Measurements from ENCODE around the gene RTCA.
"Not testable (repeated sequence)": the region's sequence is repeated elsewhere in the genome, so short reads cannot be mapped to it uniquely, and the experiment has no call there.

RTCA gene

DNA sequence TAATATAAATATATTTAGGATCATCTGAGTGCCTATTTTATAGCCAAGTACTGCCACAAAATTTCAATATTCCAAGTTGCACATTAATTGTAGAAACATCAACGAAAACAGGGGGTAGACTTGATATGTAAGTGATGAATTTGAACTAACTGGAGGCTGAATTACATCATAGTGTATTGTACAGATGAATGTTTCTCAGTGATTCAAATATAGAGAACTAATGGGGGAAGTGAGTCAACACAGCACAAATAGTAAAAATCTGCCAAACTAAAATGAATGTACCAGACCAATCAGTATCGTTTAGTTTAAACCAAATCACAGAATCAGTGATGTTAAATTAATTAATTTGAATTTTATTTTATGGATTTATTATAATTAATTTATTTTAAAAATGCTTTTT lies 42.8 kb downstream of the RTCA start:
- peak in 2 of 4 experiments; percentile 47 to 48 for DNase-seq

DNA sequence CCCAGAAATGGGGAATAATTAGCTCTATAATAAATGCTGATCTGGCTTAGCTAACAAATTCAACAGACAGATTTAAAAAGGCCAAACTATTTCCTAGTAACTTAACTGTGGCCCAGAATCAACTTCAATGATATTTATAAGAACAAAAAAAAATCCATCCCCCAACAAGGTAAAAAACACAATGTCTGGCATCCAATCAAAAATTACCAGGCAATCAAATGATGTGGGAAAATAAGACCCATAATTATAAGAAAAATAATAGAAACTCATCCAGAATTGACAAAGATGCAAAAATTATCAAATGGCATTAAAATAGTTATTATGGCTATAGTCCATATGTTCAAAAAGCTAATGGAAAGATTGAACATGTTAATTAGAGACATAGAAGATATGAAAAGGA lies 43.8 kb downstream of the RTCA start:
- no peak for DNase-seq

DNA sequence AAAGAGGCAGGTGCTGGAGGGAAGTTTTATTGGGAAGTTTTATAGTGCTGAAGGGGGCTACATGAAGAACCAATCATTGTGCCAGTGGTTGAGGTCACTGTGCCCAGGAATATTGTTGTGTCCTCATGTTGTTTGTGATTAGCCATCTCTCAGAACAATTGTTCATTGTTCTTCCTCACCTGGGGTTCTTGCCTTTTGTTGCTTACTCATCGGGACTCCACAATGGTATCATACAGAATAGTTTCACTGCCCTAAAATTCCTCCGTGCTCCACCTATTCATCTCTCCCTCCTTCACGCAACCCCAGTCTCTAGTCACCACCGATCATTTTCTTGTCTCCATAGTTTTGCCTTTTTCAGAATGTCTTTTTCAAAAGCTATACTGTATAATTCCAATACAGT lies 47.4 kb downstream of the RTCA start:
- no peak for DNase-seq

DNA sequence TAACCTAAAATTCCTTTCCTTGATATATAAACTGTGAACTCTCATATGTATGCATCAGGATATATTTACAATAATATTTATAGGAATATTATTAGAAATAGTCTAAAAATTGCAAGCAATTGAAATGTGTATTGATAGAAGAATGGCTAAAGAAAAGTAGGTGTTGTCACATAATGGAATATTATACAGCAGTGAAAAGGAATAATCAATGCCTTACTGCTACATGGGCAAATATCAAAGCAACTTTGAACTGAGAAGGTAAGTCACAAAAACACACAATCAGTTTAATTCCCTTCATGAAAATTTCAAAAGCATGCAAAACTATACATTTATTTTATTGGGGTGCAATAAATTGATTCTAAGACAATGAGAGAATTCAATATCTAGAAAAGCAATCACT lies 50.6 kb downstream of the RTCA start:
- no peak for DNase-seq

DNA sequence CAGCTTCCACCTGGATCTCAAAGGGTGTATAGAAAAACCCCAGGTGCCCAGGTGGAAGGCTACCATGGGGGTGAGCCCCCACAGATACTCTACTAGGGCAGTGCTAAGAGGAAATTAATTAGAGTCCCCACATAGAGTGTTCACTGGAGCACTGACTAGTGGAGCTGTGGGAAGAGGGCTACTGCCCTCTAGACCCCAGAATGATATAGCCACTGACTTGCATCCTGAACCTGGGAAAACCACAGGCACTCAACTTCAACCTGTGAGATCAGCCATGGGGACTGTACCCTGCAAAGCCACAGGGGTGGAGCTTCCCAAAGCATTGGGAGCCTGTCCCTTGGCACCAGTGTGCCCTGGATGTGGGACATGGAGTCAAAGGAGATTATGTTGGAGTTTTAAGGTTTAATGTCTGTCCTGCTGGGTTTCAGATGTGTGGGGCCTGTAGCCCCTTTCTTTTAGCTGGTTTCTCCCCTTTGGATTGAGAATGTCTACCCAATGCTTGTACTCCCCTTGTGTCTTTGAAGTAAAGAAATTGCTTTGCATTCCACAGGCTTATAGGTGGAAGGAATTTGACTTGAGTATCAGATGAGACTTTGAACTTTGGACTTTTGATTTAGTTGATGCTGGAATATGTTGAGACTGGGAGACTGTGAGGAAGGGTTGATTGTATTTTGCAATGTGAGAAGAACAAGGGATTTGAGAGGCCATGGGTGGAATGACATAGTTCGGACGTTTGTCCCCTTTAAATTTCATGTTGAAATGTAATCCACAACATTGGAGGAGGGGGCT lies 54.5 kb downstream of the RTCA start:
- no peak for DNase-seq

DNA sequence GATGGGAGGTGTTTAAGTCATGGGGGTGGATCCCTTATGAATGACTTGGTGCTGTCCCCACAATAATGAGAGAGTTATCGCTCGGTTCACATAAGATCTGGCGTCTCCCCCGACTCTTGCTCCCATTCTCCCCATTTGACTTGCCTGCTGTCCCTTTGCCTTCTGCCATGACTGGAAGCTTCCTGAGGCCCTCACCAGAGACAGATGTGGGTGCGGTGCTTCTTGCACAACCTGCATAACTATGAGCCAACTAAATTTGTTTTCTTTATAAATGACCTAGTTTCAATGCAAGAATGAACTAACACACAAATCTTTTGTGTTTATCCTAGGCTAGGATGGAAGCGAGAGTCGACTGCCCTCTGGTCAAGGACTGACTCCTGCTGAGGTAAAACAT lies 55.1 kb downstream of the RTCA start:
- DNase-seq = no peak

DNA sequence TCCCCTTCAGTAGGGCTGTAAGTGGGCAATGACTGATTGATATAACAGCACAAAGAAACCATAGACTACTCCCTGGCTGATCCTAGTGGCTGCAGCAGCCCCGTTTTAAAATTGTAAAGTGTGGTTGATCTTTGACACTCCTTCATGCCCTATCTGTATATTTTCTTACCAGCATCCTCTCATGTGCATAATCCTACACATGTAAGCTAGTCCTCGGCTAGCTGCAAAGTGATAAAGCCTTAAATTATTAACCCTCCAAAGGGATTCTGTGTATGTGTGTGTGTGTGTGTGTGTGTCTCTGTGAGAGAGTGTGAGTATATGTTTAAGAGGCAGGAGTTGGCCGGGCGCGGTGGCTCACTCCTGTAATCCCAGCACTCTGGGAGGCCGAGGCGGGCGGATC lies 55.5 kb downstream of the RTCA start:
- DNase-seq = no peak

DNA sequence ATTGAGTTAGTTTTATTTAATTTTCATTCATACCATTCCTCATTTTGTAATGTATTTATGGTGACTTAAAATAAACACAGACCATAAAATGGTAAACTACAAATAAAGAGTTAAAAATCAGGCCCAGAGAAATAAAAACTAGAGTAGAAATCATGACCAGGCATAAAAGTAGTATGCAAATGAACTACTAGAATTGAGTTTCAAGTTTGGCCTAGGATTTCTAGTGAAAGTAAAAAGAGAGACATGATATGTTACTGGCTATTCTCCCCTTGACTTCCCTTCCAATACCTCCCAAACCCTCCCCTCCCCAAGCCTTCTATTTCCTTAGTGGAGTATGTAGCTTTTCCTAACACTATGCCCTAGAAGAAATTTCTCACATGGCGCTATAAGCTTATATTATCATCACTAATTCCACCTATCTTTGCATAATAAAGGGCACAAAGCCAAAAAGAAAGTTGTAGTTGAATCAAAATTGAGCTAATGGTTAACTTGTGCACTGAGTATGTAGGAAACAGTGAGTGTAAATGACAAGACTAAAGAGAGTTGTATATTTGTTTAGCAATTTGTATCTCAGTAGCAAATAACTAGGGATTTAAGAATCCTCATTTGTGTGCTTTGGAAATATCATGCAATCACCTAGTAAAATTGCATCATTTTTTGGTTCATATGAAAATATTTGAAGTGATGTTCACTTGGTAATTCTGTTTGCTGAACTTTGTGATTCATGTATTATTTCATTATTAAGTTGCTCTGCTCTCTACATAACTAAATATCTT lies 56.6 kb downstream of the RTCA start:
- DNase-seq = no peak

DNA sequence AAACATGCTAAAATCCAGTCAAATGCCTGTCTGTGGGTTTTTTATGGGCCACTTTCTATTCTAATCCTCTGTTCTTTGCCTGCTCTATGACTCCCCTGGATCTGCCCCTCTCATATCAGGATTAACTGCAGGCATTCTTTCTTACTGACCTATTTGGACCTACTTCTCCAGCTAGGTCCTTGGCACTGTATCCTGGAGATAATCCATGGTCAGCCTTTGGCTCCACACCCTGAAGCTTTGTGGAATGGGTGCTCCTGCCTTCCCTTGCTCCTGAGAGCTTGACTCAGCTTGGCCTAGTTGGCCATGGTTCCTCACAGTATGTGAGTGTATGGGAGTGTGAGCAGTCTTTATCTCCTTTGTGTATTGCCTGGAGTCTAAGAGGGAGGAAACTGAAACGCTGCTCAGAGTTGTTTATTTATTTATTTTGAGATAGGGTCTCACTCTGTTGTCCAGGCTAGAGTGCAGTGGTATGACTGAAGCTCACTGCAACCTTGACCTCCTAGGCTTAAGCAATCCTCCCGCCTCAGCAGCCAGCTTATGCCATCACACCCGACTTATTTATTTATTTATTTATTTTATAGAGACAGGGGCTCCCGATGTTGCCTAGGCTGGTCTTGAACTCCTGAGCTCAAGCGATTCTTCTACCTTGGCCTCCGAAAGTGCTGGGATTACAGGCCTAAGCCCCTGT lies 57.5 kb downstream of the RTCA start:
- DNase-seq = no peak

DNA sequence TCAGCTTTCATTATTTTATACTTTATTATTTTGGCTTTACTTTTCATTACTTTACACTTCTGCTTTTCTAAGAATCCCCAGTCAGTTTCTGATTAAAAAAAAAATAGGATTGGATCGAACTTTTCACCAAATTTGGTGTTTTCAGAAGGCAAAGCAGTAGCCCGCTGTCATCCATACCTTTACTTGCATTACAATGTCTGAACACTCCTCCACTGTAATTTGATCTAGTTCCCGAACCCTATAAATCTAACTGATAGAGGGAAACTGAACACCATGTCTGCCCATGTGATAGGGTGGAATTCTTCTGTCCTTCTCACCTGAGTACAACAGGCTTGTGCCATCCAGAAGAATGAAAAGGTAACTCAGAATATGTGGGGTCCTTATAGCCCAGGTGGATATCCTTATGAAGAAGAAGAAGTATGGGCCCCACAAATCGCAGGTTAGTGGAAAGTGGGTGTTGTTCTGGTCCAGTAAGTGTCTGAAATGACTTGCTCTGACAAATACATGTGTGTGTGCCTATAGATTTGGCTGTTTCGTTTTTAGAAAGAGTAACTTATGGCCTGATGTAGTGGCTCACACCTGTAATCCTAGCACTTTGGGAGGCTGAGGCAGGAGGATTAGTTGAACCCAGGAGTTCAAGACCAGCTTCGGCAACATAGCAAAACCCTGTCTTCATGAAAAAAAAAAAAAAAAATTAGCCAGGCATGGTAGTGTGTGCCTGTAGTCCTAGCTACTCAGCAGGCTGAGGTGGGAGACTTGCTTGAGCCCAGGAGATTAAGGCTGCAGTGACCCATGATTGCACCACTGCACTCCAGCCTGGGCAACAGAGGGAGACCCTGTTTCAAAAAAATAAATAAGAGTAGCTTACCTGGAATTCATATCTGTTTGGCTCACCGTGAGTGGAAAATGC lies 59.7 kb downstream of the RTCA start:
- DNase-seq = no peak

DNA sequence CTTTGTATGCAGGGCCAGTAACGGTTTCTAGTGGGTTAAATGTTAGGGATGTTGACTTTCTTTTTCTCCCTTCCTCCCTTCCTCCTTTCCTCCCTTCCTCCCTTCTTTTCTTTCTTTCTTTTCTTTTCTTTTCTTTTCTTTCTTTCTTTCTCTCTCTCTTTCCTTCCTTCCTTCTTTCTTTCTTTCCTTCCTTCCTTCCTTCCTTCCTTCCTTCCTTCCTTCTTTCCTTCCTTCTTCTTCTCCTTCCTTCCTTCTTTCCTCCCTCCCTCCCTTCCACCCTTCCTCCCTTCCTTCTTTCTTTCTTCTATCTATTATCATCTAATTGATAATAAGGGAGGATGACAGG lies 60.3 kb downstream of the RTCA start:
- not testable (repeated sequence) for DNase-seq

DNA sequence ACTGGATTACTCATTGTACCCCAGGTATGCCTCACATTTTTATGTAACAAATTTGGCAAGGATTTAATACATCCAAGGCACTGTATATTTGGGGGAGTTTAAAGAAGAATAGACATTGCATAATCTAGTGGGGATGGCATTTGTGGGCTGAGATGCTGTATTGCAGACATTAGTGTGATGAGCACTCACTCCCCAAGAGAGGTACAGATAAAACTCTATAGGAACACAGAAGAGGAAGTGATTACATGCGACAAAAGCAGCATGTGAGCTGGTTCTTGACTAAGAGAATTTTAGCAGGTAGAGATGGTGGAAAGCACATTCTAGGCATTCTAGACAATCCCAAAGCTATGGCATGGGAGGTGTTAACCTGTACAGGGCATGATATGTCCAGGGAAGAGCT lies 62.1 kb downstream of the RTCA start:
- DNase-seq = peak in 2 of 4 experiments; percentile 9 to 15

DNA sequence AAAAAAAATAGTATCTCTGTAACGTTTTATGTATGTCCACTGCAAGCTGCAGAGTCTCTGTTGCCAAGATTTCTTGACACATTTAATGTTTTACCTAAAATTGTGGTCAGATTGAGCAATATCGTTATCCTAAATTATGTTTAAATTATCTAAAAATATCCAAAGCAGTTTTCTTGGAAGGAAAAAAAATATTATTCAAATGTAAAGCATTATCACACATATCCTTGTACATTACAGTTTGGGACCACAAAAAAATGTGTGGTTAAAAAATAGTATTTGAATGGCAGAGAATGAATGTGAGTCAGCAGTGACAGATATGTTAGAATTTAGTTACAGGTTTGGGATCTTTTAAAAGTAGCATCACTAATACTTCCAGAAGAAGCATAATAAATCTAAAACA lies 65.1 kb downstream of the RTCA start:
- DNase-seq = not testable (repeated sequence)

DNA sequence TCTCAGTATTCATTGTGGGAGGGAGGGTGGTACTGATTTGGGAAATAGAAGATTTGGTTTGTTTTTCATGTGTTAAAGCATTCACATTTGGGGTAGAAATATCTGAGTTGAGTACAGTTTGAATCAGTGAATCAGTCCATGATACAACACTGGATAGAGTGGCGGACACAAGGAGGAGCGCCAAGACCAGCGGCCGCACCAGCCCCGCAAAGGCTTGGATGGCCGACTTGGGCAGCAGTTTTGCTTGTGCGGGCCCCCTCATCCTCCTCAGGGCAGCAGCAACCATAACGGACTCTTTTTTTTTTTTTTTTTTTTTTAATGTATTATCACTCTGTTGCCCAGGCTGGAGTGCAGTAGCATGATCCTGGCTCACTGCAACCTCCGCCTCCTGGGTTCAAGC lies 66.3 kb downstream of the RTCA start:
- no peak for DNase-seq

DNA sequence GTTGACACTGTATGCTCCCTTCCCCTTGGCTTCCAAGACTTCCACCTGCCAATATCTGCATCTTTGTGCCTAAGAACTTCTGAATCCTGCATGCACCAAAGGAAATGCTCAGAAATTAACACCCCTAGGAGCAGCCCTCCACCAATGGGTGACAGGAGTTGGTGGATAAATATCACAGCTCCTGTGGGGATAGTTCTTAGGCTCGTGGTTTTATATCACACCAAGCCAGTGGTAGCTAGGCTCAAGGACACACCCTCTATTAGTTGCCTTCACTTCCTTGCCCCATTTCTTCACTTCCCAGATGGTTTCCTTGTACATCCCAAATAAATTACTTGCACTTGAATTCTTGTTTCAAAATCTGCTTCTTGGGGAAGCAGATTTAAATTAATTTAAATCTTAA lies 69.4 kb downstream of the RTCA start:
- no peak for DNase-seq

DNA sequence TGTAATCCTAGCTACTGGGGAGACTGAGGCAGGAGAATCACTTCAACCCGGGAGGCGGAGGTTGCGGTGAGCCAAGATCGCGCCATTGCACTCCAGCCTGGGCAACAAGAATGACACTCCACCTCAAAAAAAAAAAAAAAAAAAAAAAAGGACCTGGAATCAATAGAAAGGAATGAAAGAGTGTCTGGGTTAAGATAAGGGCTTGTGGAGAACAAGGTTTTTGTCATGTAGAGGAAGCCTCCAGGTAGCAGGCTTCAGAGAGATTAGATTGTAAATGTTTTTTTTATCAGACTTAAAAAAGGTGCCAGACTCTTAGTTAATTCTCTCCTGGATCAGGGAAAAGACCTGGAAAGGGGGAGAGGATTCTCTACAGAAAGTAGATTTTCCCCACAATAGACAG lies 71.9 kb downstream of the RTCA start:
- DNase-seq = not testable (repeated sequence)

DNA sequence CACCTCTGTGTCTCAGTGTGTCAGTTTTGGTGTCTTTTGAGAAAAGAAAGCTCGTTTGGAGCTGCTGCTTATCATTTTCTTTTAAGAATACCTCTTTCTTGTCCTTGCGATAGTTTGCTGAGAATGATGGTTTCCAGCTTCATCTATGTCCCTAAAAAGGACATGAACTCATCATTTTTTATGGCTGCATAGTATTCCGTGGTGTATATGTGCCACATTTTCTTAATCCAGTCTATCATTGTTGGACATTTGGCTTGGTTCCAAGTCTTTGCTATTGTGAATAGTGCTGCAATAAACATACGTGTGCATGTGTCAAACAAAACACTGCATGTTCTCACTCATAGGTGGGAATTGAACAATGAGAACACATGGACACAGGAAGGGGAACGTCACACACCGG lies 73.7 kb downstream of the RTCA start:
- not testable (repeated sequence) for DNase-seq

DNA sequence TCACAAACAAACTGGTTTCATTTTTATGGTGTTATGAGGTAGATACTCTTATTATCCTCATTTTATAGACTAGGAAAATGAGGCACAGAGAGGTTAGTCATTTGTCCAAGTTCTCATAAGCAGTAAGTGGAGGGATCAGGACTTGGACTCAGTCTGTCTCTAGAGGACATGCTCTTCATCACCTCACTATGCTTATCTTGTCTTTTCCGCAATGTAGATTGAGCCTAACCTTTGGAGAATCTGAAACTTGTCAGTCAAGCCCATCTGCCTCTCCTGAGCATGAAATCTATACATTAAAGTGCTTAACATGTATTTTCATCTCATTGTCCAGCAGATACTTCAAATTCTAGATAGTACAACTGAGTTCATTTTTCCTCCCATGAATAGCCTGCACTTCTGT lies 74.5 kb downstream of the RTCA start:
- no peak for DNase-seq

DNA sequence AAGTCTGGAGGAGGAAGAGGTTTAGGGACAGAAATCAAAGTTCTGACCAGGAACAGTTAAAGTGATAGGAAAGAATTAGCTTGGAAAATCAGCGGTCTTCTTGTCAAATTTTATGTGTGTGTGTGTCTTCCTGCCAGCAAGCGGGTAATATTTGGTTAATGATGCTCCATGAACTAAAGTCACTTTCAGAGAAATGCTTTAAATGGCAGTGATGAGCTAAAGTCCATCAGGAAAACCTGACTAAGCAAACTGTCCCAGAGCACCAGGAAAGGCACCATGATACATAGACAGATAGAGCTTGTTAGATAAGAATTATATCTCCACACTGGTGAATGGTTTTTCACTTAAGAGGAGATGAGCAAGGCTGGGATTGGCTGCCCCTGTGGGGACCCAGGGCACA lies 76.3 kb downstream of the RTCA start:
- DNase-seq = no peak
